GM19372 (cell line): ENCODE data around the gene LMX1B.

Experiments
- ATAC-seq: cut with Tn5 transposase; IDR thresholded peaks from one replicate; pipeline ENCODE4 v1.9.1; 2021; ENCODE audit warnings: mild to moderate bottlenecking, low read depth, moderate library complexity; ENCODE audit not compliant: unreplicated experiment

LMX1B gene

DNA sequence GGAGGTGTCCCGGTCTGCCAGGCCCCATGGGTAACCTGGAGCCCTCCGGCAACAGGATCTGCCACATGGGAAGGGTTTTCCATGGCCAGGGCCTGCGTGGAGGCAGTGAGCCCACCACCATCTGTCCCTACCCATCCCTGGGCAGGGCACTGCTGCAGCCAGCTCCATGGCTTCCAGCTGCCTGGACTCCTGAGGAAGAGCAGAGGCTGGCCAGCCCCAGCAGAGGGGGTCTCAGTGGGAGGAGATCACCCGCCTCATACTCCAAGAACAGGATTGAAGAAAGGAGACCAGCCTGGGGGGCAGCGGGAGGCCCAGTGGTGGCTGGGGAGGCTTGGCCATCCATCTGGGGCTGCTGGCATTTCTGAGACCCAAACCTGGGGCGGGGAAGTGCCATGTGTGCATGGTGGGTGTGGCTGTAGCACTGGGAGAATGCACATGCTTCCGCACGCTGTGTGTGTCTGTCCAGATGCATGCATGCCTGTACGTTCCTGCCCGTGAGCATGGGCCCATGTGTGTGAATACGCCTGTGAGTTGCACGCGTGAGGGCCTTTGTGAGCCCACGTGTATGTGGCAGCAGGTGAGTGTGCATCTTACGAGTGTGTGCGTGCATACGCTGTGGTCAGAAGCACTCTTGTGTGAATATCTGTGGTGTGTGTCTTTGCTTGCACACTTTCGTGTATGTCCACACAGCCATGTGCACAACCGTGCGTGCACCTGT is 78.5 kb downstream of the LMX1B start:
- ATAC-seq: no peak

DNA sequence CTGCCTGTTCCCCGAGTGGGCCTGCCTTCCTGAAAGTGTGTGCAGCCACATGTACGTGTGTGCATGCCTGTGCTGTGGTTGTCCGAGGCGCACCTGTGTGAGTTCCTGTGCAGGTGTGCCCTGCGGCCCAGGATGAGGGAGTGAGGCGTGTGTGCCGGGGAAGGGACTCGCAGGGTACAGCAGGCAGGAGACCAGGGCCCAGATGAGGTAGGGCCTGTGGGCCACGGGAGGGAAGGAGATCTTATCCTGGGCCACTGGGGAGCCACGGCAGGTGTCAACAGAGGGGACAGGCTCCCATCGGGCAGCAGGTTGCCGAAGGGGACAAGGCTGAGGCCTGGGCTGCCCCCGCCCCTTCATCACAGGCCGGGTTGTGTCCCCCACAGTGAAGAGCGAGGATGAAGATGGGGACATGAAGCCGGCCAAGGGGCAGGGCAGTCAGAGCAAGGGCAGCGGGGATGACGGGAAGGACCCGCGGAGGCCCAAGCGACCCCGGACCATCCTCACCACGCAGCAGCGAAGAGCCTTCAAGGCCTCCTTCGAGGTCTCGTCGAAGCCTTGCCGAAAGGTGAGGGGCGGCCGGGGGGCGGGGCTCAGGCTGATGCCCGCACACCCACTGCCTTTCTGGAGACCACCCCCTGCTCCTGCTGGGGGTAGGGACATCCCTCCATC is 79.2 kb downstream of the LMX1B start:
- no peak for ATAC-seq

DNA sequence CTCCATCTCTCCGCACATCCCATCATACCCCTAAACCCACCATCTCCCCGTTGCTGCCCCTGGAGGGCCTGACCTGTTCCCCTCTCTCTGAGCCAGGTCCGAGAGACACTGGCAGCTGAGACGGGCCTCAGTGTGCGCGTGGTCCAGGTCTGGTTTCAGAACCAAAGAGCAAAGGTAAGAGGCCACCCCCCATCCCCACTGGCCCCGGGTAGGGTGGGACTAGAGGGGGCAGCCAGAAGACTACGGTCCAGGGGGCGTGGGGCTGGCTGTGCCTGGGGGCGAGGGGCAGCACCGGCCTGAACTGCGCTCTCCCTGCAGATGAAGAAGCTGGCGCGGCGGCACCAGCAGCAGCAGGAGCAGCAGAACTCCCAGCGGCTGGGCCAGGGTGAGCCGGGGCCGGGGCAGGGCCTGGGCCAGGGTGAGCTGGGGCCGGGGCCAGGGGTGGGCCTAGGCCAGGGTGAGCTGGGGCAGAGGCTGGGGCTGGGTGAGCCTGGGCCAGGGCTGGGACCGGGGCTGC is 79.8 kb downstream of the LMX1B start:
- no peak for ATAC-seq

DNA sequence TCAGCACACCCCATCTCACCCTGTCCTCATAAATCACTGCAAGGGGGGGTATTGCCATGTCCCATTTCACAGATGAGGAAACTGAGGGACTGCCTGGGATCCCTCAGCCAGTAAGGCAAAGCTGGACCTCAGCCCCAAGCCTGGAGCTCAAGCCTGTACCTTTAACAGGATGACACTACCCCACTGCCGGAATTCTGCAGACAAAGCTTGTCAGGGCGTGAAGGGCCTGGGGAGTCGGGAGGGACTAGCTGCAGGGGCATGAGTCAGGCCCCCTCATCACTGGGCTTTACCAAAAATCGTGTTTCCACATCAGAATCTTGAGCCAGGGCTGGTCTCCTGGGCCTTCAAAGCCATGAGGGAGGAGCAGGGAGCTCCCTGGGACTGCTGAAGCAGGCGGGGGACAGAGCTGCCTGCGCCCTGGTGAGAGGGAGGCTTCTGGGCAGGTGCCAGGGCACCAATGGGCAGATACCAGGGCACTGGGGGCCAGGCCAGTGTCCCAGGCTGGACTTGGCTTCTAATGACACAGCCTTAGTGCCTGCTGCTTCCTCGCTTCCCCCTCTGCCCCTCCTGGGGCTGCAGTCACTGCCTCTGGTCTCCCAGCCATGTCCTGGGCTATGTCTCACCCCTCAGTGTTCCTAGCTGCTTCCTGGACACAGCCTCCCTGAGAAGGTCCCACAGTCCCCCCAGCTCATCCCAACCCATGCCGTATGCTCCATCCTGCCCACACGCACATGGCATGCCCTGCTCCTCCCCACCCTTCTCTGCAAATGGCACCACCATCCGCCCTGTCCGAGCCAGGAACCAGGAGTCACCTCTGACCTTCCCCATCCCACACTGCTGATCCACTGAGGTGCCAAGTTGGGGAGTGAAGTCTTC is 80.7 kb downstream of the LMX1B start:
- ATAC-seq: no peak

DNA sequence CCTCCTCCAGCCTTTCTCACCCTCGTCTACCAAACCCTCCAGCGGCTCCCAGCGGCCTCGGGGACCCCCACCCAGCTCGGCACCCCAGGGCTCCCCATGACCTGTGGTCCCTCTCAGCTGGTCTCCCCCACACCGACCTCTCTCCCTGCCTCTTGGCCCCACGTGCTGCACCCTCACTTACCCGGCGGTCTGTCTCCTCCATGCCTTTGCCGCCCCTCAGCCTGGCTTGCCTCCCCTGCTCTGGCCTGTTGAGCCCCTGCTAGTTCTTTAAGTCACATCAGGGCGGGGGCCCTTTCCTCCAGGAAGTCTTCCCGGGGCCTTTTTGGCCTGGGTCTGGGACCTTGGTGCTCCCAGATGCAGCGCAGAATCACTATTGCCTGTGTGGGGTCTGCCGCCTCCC is 81.5 kb downstream of the LMX1B start:
- no peak for ATAC-seq

GRCh38 chr9:126695701-126696400 is 82.1 kb downstream of the LMX1B start:
- ATAC-seq: no peak

GRCh38 chr9:126696401-126697145 is 82.8 kb downstream of the LMX1B start:
- no peak for ATAC-seq

DNA sequence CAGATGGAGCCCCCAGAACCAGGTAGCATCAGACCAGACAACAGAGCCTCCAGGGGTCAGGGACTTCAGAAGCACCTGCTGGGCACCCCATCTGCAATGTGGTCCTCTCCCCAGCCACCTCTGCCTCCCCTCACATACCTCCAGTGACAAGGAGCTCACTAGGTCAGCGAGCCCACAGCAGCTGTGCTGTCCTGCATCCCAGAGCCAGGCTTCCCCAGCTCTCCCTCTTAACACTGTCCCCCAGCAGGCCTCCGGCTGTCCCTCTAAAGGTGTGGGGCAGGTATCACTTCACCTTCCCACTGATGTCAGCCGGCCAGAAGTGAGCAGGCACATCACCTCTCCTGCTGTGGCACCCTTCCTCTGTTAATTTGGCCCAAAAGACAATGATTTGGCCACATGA is 83.6 kb downstream of the LMX1B start:
- ATAC-seq: no peak

DNA sequence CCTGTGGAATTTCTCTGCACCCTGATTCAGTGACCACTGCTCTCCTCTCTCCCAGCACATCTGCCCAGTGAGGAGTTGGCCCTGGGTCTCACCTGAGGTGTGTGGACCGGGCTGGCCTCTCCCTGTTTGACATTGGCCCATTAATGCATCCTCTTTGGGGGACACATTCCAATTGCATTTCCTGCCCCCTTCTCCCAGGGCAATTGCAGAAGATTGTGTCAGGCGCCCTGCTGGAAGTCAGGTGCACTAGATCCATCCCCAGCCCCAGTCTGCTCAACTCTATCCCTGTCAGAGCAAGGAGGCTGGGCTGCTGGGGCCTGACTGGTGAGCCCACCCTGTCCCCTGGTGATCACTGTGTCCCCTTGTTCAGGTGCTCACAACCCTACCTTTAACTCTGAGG is 84.5 kb downstream of the LMX1B start:
- no peak for ATAC-seq

DNA sequence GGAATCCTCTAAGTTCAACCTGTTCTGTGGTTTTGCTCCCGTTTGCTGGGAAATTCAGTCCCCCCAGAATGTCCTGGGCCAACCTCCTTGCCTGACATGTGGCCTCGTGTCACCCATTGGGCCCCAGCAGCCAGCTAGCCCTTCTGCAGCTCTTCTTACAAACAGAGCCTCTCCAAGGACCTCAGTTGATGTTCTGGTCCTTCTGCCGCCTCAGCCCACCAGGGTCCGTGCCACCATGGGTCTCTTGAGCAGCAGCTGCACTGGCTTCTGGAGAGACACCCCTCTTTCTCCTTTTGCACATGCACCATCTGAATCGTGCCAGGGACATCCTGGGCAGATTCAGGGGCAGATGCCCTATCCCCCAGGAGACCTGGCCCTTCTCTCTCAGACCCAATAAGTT is 85.0 kb downstream of the LMX1B start:
- no peak for ATAC-seq

GRCh38 chr9:126699401-126699881 is 85.7 kb downstream of the LMX1B start:
- ATAC-seq: no peak

GRCh38 chr9:126700296-126700695 is 86.6 kb downstream of the LMX1B start:
- ATAC-seq: no peak

DNA sequence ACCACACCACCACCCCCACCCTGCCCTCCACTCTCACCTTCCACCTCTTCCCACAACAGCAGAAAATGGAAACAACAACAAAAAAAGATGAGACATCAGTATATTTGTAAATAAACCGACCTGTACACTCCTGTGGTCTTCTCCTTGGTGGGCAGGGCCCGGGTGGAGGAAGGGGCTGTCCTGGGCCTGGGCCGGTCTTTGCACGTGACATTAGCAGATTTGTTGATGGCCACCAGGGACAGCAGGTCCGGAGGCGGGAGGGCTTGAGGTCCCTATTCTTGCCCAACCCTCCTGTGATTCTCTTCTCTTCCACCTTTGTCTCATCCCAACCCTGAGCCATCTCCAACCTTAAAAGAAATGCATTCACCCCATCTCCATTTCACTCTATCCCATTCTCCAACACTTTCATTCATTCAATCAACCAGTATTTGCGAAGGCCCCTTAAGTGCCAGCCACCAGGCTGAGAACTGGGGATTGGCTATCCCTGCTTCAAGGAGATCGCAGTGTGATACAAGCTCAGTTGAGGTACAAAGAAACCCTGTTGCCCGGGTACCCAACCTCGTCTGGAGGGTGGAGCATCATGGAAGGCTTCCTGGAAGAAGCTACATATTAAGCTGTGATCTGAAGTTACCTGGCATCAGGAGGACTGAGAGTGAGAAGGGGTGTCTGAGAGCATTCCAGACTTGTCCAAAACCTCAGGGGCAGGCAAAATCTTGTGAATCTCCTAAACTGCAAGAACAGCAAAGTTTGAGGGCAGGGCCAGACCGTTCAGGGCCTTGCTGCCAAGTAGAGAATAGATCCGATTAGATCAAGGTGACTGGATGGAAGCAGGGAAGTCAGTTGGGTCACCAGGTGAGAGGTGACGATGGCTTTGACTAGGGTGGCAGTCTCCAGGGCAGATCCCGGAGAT is 87.4 kb downstream of the LMX1B start:
- no peak for ATAC-seq

DNA sequence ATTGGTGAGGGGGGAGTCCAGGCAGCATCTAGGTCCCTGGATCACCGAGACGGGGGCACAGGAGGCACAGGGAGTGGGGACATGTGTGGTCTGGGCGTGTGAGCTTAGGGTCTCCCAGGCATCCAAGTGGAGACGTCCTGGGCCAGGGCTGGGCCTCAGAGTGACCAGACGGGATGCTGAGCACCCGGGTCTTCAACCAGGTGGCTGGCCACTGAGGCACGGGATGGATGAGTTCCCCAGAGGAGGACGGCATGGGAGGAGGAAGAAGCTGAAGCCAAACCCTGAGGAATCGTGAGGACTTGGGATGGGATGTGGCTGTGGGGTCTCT is 88.0 kb downstream of the LMX1B start:
- ATAC-seq: no peak

- no peak for ATAC-seq
Observed at GRCh38 chr9:126702151-126703001, 88.6 kb downstream of the LMX1B start.

- ATAC-seq: no peak
Observed at GRCh38 chr9:126703002-126703865, 89.5 kb downstream of the LMX1B start.

- ATAC-seq: no peak
Observed at GRCh38 chr9:126703866-126704156, 90.1 kb downstream of the LMX1B start.
